GM10248 (cell line): ENCODE measurements around the gene EP400.
"Not testable (repeated sequence)": the region's sequence is repeated elsewhere in the genome, so short reads cannot be mapped to it uniquely, and the experiment has no call there.

Experiments
- CTCF ChIA-PET: fragments of 300-600 bp; sonication (Branson Sonifier 250); formaldehyde crosslinking; extraction: SDS; loops from one replicate; lab custom pipeline; 2021; ENCODE audit warnings: antibody characterized with exemption; lab: Yijun Ruan, JAX
- POLR2A ChIA-PET: fragments of 350-650 bp; sonication (Branson Sonifier 250); formaldehyde crosslinking; extraction: SDS; loops from one replicate; lab custom pipeline; 2020; ENCODE audit warnings: antibody characterized with exemption; lab: Yijun Ruan, JAX
- DNase-seq: peaks from one replicate; pipeline ENCODE4 v3.0.0; 2012; ENCODE audit errors: extremely low spot score
- CTCF ChIP-seq: IDR thresholded peaks from 2 replicates; pipeline ENCODE4 v1.5.1; 2012; ENCODE audit warnings: mild to moderate bottlenecking, low read depth; ENCODE audit errors: extremely low read depth, missing control alignments, control extremely low read depth

EP400 gene

DNA sequence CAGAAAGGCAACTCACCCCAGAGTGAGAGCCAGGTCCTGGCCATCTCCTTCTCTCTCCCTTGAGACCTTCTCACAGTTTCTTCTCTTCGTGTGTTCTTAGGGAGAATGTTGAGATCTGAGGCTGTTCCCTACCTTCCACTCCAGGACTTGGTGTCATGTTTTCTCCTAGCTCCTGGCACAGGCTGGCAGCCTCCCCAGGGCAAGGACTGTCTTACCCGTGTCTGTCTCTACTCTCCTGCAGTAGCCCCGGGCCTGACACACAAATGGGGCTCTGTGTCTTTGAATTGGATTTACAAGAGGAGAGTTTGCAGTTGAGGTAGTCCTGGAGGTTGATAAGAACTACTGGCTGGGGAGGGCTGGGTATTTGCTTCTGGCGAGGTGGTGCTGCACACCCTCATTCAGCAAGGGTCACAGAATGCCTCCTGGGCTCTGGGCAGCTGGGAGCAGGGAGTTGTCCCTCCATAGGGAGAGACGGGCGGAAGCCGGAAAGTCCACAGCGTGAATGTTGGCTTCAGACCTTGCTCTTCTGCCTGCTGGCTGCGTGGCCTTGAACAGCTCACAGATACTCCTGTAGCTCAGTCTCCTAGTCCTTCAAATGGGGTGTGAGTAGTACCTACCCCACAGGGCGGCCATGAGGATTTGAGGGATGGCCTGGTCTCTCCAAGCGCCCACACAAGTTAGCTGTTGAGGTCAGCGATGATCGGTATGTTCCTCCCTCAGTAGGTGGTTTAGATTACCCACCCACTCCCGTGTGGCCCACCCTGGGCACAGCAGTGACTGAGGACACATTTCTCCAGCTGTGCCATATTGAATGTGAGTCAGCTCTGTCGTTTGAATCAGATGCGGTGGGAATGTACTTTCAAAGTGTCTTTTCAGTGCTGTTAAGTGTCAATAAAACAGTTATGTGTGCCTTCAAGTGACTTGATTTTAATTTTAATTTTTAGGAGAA lies 10.2 kb downstream of the EP400 start:
- POLR2A ChIA-PET, result interaction anchor here (1.5 kb wide), 1 partner anchor 10 kb away, joined by 4 read pairs; the partner anchor contains the start of gene EP400
- no peak for DNase-seq
- CTCF ChIA-PET, result no interaction called here
- TF ChIP-seq CTCF, result no peak

- CTCF ChIA-PET, DNase-seq, POLR2A ChIA-PET: not testable (repeated sequence)
These were observed 11.0 kb downstream of the EP400 start for GRCh38 chr12:131960590-131961325.

GRCh38 chr12:131961328-131961727 lies 11.6 kb downstream of the EP400 start:
- POLR2A ChIA-PET, DNase-seq, CTCF ChIA-PET: not testable (repeated sequence)

- no peak for DNase-seq
- no peak for TF ChIP-seq CTCF
- CTCF ChIA-PET, result interaction anchor here (1.3 kb wide), 1 partner anchor 9 kb away, joined by 3 read pairs; no protein-coding TSS in a partner anchor
- POLR2A ChIA-PET, result no interaction called here
These were observed 12.3 kb downstream of the EP400 start for GRCh38 chr12:131962069-131962468.

- TF ChIP-seq CTCF, result no peak
- POLR2A ChIA-PET, result no interaction called here
- no peak for DNase-seq
- CTCF ChIA-PET, result interaction anchor here (1.8 kb wide), 1 partner anchor 9 kb away, joined by 5 read pairs; no protein-coding TSS in a partner anchor
These were observed 13.6 kb downstream of the EP400 start for GRCh38 chr12:131963381-131963780.

GRCh38 chr12:131965073-131965472 lies 15.3 kb downstream of the EP400 start:
- DNase-seq, result no peak
- CTCF ChIA-PET, result no interaction called here
- POLR2A ChIA-PET, result no interaction called here
- TF ChIP-seq CTCF, result no peak

DNA sequence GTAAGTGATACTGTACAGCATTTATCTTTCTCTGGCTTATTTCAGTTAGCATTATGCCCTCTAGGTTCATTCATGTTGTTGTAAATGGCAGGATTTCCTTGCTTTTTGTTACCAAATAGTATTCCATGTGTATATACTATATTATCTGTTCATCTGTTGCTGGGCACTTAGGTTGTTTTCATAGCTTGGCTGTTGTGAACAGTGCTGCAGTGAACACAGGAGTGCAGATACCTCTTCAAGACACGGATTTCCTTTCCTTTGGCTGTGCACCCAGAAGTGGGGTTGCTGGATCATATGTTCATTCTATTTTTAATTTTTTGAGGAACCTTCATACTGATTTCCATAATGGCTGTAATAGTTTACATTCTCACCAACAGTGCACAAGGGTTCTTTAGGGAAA lies 21.5 kb downstream of the EP400 start:
- ChIA-PET CTCF (interaction anchor here (1.1 kb wide), 1 partner anchor 17 kb away, joined by 3 read pairs; no protein-coding TSS in a partner anchor), POLR2A (no interaction called here)
- no peak for DNase-seq
- TF ChIP-seq CTCF, result no peak
